GM08714 (cell line): ENCODE results near the gene GNPDA1.

ENCODE experiments used
- H3K4me3 ChIP-seq: fragments of 200-500 bp; sonication (Bioruptor generic); 2 replicates; pipeline ENCODE4 v1.5.1; 2014; ENCODE audit warnings: mild to moderate bottlenecking, low read length, inconsistent platforms
- ZNF274 ChIP-seq: IDR thresholded peaks from 2 replicates; pipeline ENCODE4 v1.6.1; 2012; ENCODE audit warnings: mild to moderate bottlenecking, low read depth, low read length

GNPDA1 gene

DNA sequence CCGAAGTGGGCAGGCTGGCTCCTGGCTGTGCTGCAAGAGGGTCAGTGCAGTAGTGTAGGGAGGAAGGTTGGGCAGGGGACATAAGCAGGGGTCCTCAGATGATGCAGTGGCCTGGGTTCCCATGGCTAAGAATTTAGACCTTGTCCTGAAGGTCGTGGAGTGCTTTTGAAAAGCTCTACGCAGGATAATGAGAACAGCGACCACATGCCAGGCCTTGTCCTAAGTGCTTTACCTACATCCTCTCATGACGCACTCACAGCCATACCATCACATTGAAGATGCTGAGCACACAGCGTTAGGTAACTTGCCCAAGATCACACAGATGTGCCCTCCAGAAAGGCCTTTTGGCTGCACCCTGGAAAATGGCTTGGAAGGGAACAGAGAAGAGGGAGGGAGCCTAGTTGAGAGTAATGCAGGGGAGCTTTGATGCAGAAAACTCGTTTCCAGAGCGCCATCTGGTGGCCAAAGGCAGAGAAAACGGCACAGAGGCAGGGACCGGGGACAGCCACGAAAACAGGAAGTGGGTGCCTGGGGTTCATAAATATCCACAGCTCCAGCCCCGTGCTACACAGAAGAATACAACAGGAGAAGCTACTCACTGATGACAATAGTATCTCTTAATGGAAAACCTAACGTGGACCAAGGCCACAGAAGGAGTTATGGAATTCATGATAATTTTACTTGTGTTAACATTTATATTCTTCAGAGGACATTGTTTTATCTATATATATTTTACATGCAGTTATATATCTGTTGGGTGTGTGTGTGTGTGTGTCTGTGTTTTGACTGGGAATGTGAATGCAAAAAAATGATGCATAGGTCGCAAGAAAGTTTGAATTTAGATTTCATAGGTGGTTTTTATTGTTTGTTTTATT is 52.1 kb downstream of the GNPDA1 start:
- no peak overlapping the region for H3K4me3 ChIP-seq
- no peak for TF ChIP-seq ZNF274

DNA sequence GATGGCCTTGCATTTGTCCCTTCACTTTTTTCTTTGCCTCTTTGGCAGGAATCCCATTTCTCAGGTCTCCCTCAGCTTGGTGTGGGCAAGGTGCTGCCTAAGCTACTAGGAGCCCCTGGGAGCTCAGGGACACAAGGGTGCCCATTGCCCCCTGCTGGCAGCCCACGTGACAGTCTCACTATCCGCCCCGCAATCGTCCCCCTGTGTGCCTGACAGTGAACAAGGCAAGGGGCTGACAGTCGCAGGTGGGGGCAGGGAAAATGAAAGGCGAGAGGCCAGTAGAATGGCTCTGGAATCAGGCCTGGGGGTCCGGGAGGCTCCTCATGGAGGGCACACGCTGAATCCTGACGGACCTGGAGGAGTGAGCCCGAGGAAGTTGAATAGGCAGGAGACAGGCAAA is 52.8 kb downstream of the GNPDA1 start:
- no peak for TF ChIP-seq ZNF274
- H3K4me3 ChIP-seq, result no peak overlapping the region

DNA sequence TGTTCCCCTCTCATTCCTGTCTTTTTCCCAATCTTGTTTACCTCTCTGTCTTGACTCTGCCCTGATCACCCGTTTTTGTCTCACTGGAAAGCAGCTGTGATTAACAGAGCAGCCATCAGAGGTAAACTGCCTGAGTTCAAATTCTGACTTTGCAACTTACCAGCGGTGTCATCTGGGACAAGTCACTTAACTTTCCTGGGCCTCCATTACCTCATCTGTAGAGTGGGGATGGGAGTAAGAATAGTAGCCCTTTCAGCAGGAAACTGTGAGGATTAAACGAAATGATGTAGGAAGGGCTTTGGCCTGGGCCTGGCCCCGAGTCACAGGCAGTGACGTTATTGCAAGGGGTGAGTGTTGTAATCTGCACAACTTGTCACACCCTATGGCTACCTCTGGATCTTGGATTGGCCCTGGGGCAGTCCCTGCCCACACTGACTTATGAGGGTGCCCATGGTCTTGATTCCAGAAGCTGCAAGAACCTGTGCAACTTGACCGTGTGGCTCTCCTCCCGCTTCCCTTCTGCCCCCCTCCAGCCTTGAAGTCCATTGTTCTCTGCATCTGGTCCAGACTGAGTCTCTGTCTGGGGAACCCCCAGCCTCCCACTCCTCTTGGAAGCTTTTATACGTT is 54.2 kb downstream of the GNPDA1 start:
- H3K4me3 ChIP-seq, result no peak overlapping the region
- TF ChIP-seq ZNF274, result no peak

DNA sequence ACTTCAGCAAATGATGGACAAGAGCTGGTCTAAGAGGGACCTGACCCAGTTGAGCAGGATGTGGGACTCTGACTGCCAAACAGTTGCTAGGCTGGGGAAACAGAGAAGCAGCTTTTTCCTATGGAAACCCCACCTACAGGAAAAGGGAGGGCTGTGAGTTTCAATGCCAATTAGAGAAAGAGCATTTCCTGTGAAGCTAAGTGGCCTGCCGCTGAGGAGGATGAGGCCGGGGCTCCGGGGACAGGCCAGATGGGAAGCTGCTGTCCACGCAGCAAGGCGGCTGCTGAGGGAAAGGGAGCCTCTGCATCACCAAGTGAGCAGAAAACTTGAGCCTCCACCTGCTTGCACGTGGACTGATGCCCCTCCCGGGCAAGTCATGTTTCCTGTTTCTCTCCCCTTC is 54.7 kb downstream of the GNPDA1 start, which contains the start of gene PCDH12:
PCDH12 (minus strand) TSS at position 90 of the 400 bp plus-strand sequence. CDS start 351 bp downstream, outside the sequence.
- TF ChIP-seq ZNF274, result no peak
- H3K4me3 ChIP-seq, result no peak within 1 kb of the TSS

DNA sequence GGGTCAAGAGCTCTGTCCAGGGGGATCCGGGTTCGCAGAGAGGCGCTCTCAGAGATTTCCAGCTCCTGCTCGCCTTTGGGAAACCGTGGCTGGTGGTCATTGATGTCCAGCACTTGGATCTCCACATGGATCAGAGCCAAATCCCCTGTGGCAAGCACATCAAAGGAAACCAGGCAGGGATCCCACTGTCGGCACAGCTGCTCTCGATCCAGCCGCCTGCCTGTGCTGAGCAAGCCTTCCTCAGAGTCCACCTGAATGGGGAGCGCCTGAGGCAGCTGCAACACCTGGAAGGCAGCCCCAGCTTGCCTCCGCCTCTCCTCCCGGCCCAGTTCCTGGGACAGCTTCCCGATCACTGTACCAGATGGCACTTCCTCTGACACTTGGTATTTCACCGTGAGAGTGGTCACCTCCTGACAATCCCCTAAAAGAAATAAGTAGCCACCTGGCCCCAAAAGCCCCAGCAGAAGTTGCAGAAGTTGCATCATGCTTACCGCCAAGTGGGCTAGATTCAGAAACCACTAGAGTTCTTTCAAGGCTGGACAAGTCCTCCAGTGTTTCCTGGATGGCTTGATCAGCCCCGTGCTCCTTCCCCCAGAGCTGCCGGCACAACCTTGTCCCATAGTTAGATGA is 55.3 kb downstream of the GNPDA1 start:
- TF ChIP-seq ZNF274, result no peak

DNA sequence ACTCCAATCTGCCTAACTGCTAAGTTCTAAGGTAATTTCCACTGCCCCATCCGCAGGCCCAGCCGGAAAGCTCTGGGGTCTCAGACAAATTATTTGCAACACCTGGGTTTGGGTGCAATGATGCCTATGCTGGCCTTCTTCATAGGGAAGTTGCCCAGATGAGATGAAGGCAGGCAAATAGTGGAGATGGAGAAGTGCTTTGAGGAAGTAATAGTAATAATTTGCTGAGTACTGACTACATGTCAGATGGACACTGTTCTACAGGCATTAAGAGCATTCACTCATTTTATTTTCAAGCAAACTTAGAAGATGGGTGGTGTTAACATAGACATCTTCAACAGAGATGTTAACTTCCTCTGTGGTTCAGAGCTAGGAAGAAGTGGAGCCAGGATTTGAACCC is 58.6 kb downstream of the GNPDA1 start:
- no peak for TF ChIP-seq ZNF274
- no peak overlapping the region for H3K4me3 ChIP-seq

More for the DNA sequence above, 55.3 kb downstream of the GNPDA1 start:
- no peak overlapping the region for H3K4me3 ChIP-seq

DNA sequence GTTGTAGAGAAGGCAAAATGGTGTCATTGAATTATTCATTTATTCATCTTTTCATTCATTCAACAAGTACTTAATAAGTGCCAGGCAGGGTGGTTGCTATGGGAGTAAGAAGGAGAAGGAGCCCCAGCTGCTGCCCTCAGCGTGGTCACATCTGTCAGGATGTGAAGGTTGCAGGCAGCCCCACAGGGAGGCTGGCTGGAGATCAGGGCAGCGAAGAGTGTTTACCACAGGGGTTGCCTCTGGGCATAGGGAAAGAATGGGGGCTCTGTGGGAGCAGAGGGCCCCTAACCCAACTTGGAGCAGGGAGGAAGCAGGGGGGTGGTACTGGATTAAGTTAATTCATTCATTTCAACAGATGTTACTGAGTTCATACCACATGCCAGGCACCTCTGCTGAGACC is 60.8 kb downstream of the GNPDA1 start:
- TF ChIP-seq ZNF274, result no peak

DNA sequence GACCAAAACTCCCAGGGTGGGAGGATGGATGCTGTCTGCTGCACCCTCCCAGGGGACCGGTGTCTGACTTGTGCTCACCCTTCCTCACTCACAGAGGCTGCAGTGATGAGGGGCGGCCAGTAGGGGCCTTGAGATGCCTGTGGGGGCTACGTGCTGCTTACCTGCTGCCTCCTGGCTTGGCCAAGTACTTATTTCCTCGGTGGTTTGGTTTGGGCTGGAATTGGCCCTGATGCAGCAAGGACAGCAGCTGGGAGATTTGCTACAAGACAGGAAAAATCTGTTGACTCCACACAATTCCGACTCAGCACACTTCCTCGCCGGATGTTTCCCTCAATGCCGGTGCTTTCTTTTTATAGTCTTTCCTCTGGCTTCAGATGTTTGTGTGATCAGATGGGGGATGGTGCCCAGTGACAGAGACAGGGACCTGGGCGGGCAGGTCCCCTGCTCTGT is 61.5 kb downstream of the GNPDA1 start:
- no peak overlapping the region for H3K4me3 ChIP-seq
- no peak for TF ChIP-seq ZNF274

More for the DNA sequence above, 60.8 kb downstream of the GNPDA1 start:
- H3K4me3 ChIP-seq, result no peak overlapping the region
